Measurements from ENCODE around the gene SWSAP1. TPM values are rescaled to one million over a fixed set of nuclear protein-coding genes. Genes with fewer than 3 reads are reported as not detected.
"Not testable (repeated sequence)": the region's sequence is repeated elsewhere in the genome, so short reads cannot be mapped to it uniquely, and the experiment has no call there.

Gene SWSAP1
- total and polyA plus RNA-seq, 2 experiments from 2014 or later = 2.1 to 7.5 TPM

GRCh38 chr19:11347546-11348039, 26.9 kb upstream of the SWSAP1 start:
- H3K27me3 ChIP-seq = no peaks in the 10 kb centered on the region
- no peak for DNase-seq (ENCODE audit: low read depth in 1 of 2, low spot score in 1 of 2)
- H3K4me3 ChIP-seq = no peak overlapping the region
- H3K9me3 ChIP-seq (ENCODE audit: low read depth) = no peaks in the 10 kb centered on the region
- H3K36me3 ChIP-seq = no peaks in the 10 kb centered on the region
- no peaks in the 10 kb centered on the region for H3K4me1 ChIP-seq (ENCODE audit: low read depth)
- no peak for TF ChIP-seq CTCF (IDR thresholded peaks at IDR 0.05; ENCODE audit: low read depth, low read length)
- no peak overlapping the region for H3K27ac ChIP-seq

GRCh38 chr19:11349171-11349570, 25.3 kb upstream of the SWSAP1 start:
- Histone ChIP-seq H3K27ac (no peak overlapping the region), H3K9me3 (ENCODE audit: low read depth) (no peaks in the 10 kb centered on the region), H3K4me1 (ENCODE audit: low read depth) (no peaks in the 10 kb centered on the region), H3K27me3 (no peaks in the 10 kb centered on the region), H3K36me3 (no peaks in the 10 kb centered on the region), H3K4me3 (no peak overlapping the region)
- DNase-seq (ENCODE audit: low read depth in 1 of 2, low spot score in 1 of 2) = no peak
- no peak for TF ChIP-seq CTCF (IDR thresholded peaks at IDR 0.05; ENCODE audit: low read depth, low read length)

DNA sequence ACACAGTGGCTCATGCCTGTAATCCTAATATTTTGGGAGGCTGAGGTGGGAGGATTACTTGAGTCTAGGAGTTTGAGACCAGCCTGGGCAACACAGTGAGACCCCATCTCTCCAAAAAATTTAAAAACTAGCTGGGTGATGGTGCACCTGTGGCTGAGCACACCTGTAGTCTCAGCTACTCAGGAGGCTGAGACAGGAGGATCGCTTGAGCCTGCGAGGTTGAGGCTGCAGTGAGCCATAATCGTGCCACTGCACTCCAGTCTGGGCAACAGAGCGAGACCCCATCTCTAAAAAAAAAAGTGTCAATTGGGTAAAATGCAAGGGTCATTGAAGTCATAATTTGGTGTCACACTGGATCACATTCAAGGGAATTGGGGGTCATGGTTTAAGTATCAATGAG, 20.4 kb upstream of the SWSAP1 start:
- not testable (repeated sequence) for H3K27ac ChIP-seq; H3K4me1 ChIP-seq (ENCODE audit: low read depth); H3K36me3 ChIP-seq

DNA sequence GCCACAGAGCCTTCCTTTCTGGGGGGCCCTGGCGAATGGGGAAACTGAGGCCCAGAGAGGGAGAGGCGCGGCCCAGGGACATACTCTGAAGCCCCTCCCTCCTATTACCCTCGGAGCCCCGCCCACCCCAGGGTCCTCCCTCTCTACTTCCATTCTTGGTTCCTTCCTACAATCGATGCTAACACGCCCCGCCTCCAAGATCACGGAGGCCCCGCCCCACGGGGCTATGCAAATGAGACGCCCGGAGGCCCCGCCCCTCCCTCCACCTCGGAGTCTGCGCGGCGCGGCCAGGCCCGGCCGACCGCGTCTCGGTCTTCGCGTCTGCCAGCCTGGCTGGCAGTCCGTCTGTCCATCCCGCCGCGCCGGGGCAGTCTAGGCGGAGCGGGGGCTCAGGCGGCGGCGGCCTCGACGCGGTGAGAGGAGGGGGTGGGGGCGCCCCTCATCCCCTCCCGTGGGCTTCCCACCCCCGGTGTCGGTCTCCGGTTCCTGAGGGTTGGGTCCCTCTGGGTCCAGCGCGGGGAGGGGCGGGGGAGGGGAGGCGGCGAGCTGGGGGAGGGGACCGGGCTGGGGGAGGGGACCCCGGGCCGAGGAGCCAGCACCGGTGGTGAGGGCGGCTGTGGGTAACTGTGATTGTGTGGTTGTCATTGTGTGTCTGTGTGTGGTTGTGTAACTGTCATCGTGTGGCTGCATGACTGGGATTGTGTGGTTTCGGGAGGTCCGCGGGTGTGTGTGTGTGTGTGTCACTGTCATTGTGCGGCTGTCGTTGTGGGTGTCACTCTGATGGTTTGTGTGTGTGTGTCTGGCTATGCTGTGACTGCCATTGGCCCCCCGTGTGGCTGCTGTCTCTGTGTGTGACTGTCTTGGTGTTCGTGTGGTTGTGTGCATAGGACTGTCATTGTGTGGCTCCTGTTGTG, 19.0 kb upstream of the SWSAP1 start, which contains the start of gene PLPPR2:
Gene PLPPR2, plus strand, starts transcription at position 273 of the 914 bp plus-strand sequence. CDS start 2,242 bp downstream, outside the sequence.
- H3K36me3 ChIP-seq = no peaks in the 10 kb centered on the region
- peak; percentile 88 to 92 for DNase-seq (ENCODE audit: low read depth in 1 of 2, low spot score in 1 of 2)
- no peaks in the 10 kb centered on the region for H3K9me3 ChIP-seq (ENCODE audit: low read depth)
- H3K27me3 ChIP-seq = no peaks in the 10 kb centered on the region
- peak within 1 kb of the TSS; percentile 33 for H3K4me3 ChIP-seq
- no peaks in the 10 kb centered on the region for H3K4me1 ChIP-seq (ENCODE audit: low read depth)
- H3K27ac ChIP-seq = no peak within 1 kb of the TSS
- no peak for TF ChIP-seq CTCF (IDR thresholded peaks at IDR 0.05; ENCODE audit: low read depth, low read length)

More for the DNA sequence above, 20.4 kb upstream of the SWSAP1 start:
- DNase-seq (ENCODE audit: low read depth in 1 of 2, low spot score in 1 of 2); H3K9me3 ChIP-seq (ENCODE audit: low read depth); H3K4me3 ChIP-seq; H3K27me3 ChIP-seq: not testable (repeated sequence)

DNA sequence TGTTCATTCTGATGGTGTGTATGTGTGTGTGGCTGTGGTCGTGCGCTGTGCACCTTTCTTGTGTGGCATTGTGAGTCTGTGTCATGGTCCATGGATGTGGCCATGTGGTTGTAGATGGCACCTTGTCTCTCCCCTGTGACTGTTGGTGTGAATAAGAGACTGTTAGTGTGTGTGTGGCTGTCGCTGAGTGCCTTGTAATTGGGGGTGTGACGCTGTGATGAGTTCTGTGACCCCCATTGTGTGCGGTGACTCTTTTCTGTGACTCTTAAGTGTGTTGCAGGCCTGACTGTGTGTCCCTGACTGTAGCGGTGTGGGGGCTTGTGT, 18.4 kb upstream of the SWSAP1 start:
- no peaks in the 10 kb centered on the region for H3K27me3 ChIP-seq
- DNase-seq (ENCODE audit: low read depth in 1 of 2, low spot score in 1 of 2) = no peak
- no peak for TF ChIP-seq CTCF (IDR thresholded peaks at IDR 0.05; ENCODE audit: low read depth, low read length)
- H3K27ac ChIP-seq = no peak overlapping the region
- no peaks in the 10 kb centered on the region for H3K9me3 ChIP-seq (ENCODE audit: low read depth)
- H3K4me3 ChIP-seq = no peak overlapping the region
- no peaks in the 10 kb centered on the region for H3K36me3 ChIP-seq
- no peaks in the 10 kb centered on the region for H3K4me1 ChIP-seq (ENCODE audit: low read depth)
